Measurements from ENCODE around the gene FAM13A. TPM values are rescaled to one million over a fixed set of nuclear protein-coding genes. Genes with fewer than 3 reads are reported as not detected.

FAM13A gene
- total RNA-seq, 1 donor from 2014 or later, result 40.3 TPM

GRCh38 chr4:89001647-89002445 lies 55.1 kb downstream of the FAM13A start:
- H3K27me3 ChIP-seq, result no peaks in the 10 kb centered on the region
- H3K4me3 ChIP-seq, result no peak overlapping the region
- no peak overlapping the region for H3K9ac ChIP-seq
- H3K79me2 ChIP-seq (ENCODE audit: low read depth), result no peaks in the 10 kb centered on the region
- H3K36me3 ChIP-seq, result peaks cover 12% of the 10 kb centered on the region
- peaks cover 4% of the 10 kb centered on the region for H4K20me1 ChIP-seq (ENCODE audit: low read depth)
- H3K9me3 ChIP-seq (ENCODE audit: low read depth), result no peaks in the 10 kb centered on the region
- TF ChIP-seq EZH2phosphoT487 (IDR thresholded peaks at IDR 0.05) (no peak), EZH2 (IDR thresholded peaks at IDR 0.05) (no peak)
- Mint-ChIP-seq H3K27ac (no peak overlapping the region), H3K9me3 (no peaks in the 10 kb centered on the region), H3K4me3 (no peak overlapping the region), H3K36me3 (peaks cover 19% of the 10 kb centered on the region), H3K4me1 (no peaks in the 10 kb centered on the region), H3K27me3 (ENCODE audit: insufficient read depth, low read depth) (no peaks in the 10 kb centered on the region)
- H3K4me2 ChIP-seq, result no peak overlapping the region
- no peaks in the 10 kb centered on the region for H3K4me1 ChIP-seq
- no peak overlapping the region for H2AFZ ChIP-seq (replicated peaks)
- H3F3A ChIP-seq (ENCODE audit: low read depth), result no peaks in the 10 kb centered on the region
- H3K27ac ChIP-seq, result no peak overlapping the region
- DNase-seq (ENCODE audit: low spot score), result no peak

DNA sequence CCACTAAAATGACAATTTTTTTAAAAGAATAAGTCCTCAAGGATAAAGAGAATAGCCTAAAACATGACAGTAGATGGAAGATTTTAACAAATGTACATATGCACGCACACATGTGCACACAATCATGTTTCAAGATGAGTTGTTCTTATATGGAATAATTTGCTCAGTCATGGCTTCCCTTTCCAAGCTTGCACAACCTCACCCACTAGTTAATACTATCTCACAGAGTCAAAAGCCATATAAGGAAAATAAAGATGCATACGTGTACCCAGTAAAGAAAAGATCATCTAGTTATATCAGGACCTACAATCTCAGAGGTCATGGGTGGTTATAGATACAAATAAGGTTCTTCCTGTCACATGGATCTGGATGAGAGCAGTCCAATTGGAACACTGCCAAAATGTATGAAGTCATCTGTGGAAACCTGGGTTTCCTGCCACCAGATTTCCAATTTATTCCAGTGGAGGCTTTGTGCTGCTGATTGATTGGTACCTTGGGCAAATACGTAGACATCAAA lies 56.1 kb downstream of the FAM13A start:
- peaks cover 10% of the 10 kb centered on the region for H3K36me3 Mint-ChIP-seq
- TF ChIP-seq, protein P1, sequence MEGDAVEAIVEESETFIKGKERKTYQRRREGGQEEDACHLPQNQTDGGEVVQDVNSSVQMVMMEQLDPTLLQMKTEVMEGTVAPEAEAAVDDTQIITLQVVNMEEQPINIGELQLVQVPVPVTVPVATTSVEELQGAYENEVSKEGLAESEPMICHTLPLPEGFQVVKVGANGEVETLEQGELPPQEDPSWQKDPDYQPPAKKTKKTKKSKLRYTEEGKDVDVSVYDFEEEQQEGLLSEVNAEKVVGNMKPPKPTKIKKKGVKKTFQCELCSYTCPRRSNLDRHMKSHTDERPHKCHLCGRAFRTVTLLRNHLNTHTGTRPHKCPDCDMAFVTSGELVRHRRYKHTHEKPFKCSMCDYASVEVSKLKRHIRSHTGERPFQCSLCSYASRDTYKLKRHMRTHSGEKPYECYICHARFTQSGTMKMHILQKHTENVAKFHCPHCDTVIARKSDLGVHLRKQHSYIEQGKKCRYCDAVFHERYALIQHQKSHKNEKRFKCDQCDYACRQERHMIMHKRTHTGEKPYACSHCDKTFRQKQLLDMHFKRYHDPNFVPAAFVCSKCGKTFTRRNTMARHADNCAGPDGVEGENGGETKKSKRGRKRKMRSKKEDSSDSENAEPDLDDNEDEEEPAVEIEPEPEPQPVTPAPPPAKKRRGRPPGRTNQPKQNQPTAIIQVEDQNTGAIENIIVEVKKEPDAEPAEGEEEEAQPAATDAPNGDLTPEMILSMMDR (IDR thresholded peaks at IDR 0.05), result no peak
- TF ChIP-seq EZH2phosphoT487 (IDR thresholded peaks at IDR 0.05) (no peak), EZH2 (IDR thresholded peaks at IDR 0.05) (no peak)
- Histone ChIP-seq H3K4me3 (no peak overlapping the region), H3K79me2 (ENCODE audit: low read depth) (no peaks in the 10 kb centered on the region), H3K4me2 (no peak overlapping the region), H3K27me3 (no peaks in the 10 kb centered on the region), H3F3A (ENCODE audit: low read depth) (no peaks in the 10 kb centered on the region), H3K4me1 (no peaks in the 10 kb centered on the region), H2AFZ (replicated peaks) (no peak overlapping the region), H3K36me3 (peaks cover 9% of the 10 kb centered on the region), H3K9ac (no peak overlapping the region), H3K9me3 (ENCODE audit: low read depth) (no peaks in the 10 kb centered on the region), H3K27ac (no peak overlapping the region), H4K20me1 (ENCODE audit: low read depth) (peaks cover 4% of the 10 kb centered on the region)
- no peaks in the 10 kb centered on the region for H3K4me1 Mint-ChIP-seq
- no peak overlapping the region for H3K27ac Mint-ChIP-seq
- no peaks in the 10 kb centered on the region for H3K9me3 Mint-ChIP-seq
- no peaks in the 10 kb centered on the region for H3K27me3 Mint-ChIP-seq (ENCODE audit: insufficient read depth, low read depth)
- DNase-seq (ENCODE audit: low spot score), result no peak
- H3K4me3 Mint-ChIP-seq, result no peak overlapping the region

- H3K4me1 Mint-ChIP-seq, result no peaks in the 10 kb centered on the region
Observed at GRCh38 chr4:89000382-89000781, 56.6 kb downstream of the FAM13A start.

More at GRCh38 chr4:89000382-89000781, 56.6 kb downstream of the FAM13A start:
- H3K9ac ChIP-seq, result no peak overlapping the region
- no peaks in the 10 kb centered on the region for H3K27me3 Mint-ChIP-seq (ENCODE audit: insufficient read depth, low read depth)
- peaks cover 4% of the 10 kb centered on the region for H4K20me1 ChIP-seq (ENCODE audit: low read depth)
- DNase-seq (ENCODE audit: low spot score), result no peak
- no peak overlapping the region for H3K4me3 Mint-ChIP-seq
- H3K36me3 ChIP-seq, result peaks cover 4% of the 10 kb centered on the region
- no peaks in the 10 kb centered on the region for H3K27me3 ChIP-seq
- H3K27ac ChIP-seq, result no peak overlapping the region
- H3K36me3 Mint-ChIP-seq, result peaks cover 4% of the 10 kb centered on the region
- no peaks in the 10 kb centered on the region for H3K79me2 ChIP-seq (ENCODE audit: low read depth)
- H2AFZ ChIP-seq (replicated peaks), result no peak overlapping the region
- H3K4me2 ChIP-seq, result no peak overlapping the region
- TF ChIP-seq EZH2phosphoT487 (IDR thresholded peaks at IDR 0.05) (no peak), EZH2 (IDR thresholded peaks at IDR 0.05) (no peak)
- TF ChIP-seq, protein P1 (IDR thresholded peaks at IDR 0.05), result no peak
- no peaks in the 10 kb centered on the region for H3K9me3 Mint-ChIP-seq
- no peaks in the 10 kb centered on the region for H3F3A ChIP-seq (ENCODE audit: low read depth)
- no peaks in the 10 kb centered on the region for H3K4me1 ChIP-seq
- no peak overlapping the region for H3K27ac Mint-ChIP-seq
- no peaks in the 10 kb centered on the region for H3K9me3 ChIP-seq (ENCODE audit: low read depth)
- no peak overlapping the region for H3K4me3 ChIP-seq

Measured in neural progenitor cell (in vitro differentiated cells).